Measurements from ENCODE around the gene CNR1. TPM values are rescaled to one million over a fixed set of nuclear protein-coding genes. Genes with fewer than 3 reads are reported as not detected.

Gene CNR1
- total RNA-seq, 1 experiment from 2014 or later: not detected

DNA sequence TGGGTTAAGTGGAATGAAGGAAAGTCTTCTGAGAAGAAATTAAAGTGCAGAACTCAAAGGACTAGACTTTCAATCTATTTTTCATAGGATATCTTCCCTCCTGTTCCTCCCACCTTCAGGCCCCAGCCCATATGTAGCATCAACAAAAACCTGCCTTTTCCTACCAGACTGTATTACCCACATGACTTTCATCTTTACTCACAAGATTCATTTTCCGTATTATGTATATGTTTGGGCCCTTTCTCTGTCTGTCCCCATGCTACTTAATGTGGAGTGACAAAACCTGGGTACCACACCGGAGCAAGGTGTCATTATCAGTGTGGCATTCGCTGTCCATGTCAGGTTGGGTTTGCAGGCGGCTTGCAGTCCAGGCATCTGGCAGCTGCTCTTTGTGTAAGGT is 18.8 kb upstream of the CNR1 start:
- no peak overlapping the region for H3K4me2 ChIP-seq (ENCODE audit: low read length)
- no peaks in the 10 kb centered on the region for H3K9me2 ChIP-seq (ENCODE audit: insufficient read depth)
- ChIA-PET CTCF (no interaction called here), RAD21 (ENCODE audit: low non-redundant PET in 1 of 2, low total read pairs in 2 of 2, uncharacterized antibody in 2 of 2, unreplicated experiment in 2 of 2) (no interaction called here), POLR2A (no interaction called here)
- peaks cover 16% of the 10 kb centered on the region for H3K27me3 ChIP-seq (ENCODE audit: insufficient read depth, low read length)
- no peak for DNase-seq (ENCODE audit: low read depth, low spot score)
- ATAC-seq: no peak
- H2AFZ ChIP-seq (ENCODE audit: low read depth, low read length, poor library complexity, severe bottlenecking): no peak overlapping the region
- no peak overlapping the region for H3K27ac ChIP-seq (ENCODE audit: low read depth, low read length)
- H3K4me1 ChIP-seq (ENCODE audit: control insufficient read depth in 1 of 2, insufficient read depth in 2 of 2, low read length in 2 of 2): no peaks in the 10 kb centered on the region
- H3K9me3 ChIP-seq (ENCODE audit: control insufficient read depth in 1 of 2, insufficient read depth in 1 of 2, low read depth in 1 of 2, low read length in 2 of 2): no peaks in the 10 kb centered on the region
- H3K4me3 ChIP-seq (replicated peaks in 1 of 2; ENCODE audit: low read depth in 1 of 2, low read length in 2 of 2): no peak overlapping the region
- H4K20me1 ChIP-seq (ENCODE audit: insufficient read depth): no peaks in the 10 kb centered on the region
- intact Hi-C loops (cut with micrococcal nuclease): no loop called here
- no TSS peak for BruUV-seq (replicated peaks)
- H3K9ac ChIP-seq (ENCODE audit: low read length): no peak overlapping the region
- H3K36me3 ChIP-seq (ENCODE audit: control insufficient read depth in 1 of 2, insufficient read depth in 2 of 2, low read length in 2 of 2): no peaks in the 10 kb centered on the region
- TF ChIP-seq POLR2A (IDR thresholded peaks at IDR 0.05; ENCODE audit: borderline replicate concordance, extremely low read depth, insufficient read depth, insufficient read length): no peak
- no peak for TF ChIP-seq CEBPB (IDR thresholded peaks at IDR 0.05; ENCODE audit: low read depth)
- no peak for TF ChIP-seq ZNF274 (IDR thresholded peaks at IDR 0.05; ENCODE audit: low read depth, low read length)
- no peak for TF ChIP-seq EZH2phosphoT487 (IDR thresholded peaks at IDR 0.05; ENCODE audit: borderline replicate concordance)
- TF ChIP-seq RAD21 (IDR thresholded peaks at IDR 0.05; ENCODE audit: low read depth): no peak
- TF ChIP-seq EZH2 (IDR thresholded peaks at IDR 0.05): no peak
- H3K79me2 ChIP-seq (ENCODE audit: insufficient read depth, low read length): no peaks in the 10 kb centered on the region

DNA sequence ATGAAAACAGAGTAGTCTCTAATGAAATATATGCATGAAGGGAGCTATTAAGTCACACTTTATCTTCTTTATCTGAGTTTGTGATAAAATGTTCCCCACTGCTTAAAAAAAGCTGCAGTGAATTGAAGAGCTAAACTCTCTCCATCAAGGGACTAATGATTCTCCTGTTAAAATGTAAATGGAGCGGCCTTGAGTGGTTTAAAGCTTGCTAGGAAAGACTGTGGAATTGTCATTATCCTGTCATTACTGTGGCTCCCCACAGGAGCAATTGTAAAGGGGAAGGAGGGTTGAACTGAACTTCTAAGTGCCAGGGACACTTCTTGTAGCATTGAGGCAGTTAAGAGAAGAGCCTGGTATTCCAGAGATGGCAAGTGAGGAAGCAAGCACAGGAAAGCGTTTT is 17.3 kb upstream of the CNR1 start:
- Histone ChIP-seq H3K27me3 (ENCODE audit: insufficient read depth, low read length) (peaks cover 21% of the 10 kb centered on the region), H3K9me2 (ENCODE audit: insufficient read depth) (no peaks in the 10 kb centered on the region), H3K4me3 (replicated peaks in 1 of 2; ENCODE audit: low read depth in 1 of 2, low read length in 2 of 2) (no peak overlapping the region), H3K27ac (ENCODE audit: low read depth, low read length) (no peak overlapping the region), H3K36me3 (ENCODE audit: control insufficient read depth in 1 of 2, insufficient read depth in 2 of 2, low read length in 2 of 2) (no peaks in the 10 kb centered on the region), H2AFZ (ENCODE audit: low read depth, low read length, poor library complexity, severe bottlenecking) (no peak overlapping the region), H3K4me1 (ENCODE audit: control insufficient read depth in 1 of 2, insufficient read depth in 2 of 2, low read length in 2 of 2) (no peaks in the 10 kb centered on the region), H4K20me1 (ENCODE audit: insufficient read depth) (no peaks in the 10 kb centered on the region), H3K9me3 (ENCODE audit: control insufficient read depth in 1 of 2, insufficient read depth in 1 of 2, low read depth in 1 of 2, low read length in 2 of 2) (no peaks in the 10 kb centered on the region), H3K9ac (ENCODE audit: low read length) (no peak overlapping the region), H3K79me2 (ENCODE audit: insufficient read depth, low read length) (no peaks in the 10 kb centered on the region), H3K4me2 (ENCODE audit: low read length) (no peak overlapping the region)
- TF ChIP-seq JUND (IDR thresholded peaks at IDR 0.05) (no peak), ZFX (IDR thresholded peaks at IDR 0.05) (no peak), EZH2 (IDR thresholded peaks at IDR 0.05) (no peak), CEBPB (IDR thresholded peaks at IDR 0.05; ENCODE audit: low read depth) (no peak), ELF1 (IDR thresholded peaks at IDR 0.05; ENCODE audit: borderline replicate concordance, low read depth) (no peak)
- ChIA-PET POLR2A (no interaction called here), CTCF (no interaction called here), RAD21 (ENCODE audit: low non-redundant PET in 1 of 2, low total read pairs in 2 of 2, uncharacterized antibody in 2 of 2, unreplicated experiment in 2 of 2) (no interaction called here)
- intact Hi-C loops (cut with micrococcal nuclease): no loop called here
- no peak for DNase-seq (ENCODE audit: low read depth, low spot score)
- BruUV-seq (replicated peaks): no TSS peak
- no peak for ATAC-seq

Measured in HCT116 (cell line).